ENCODE data around the gene GPBP1L1. TPM values are rescaled to one million over a fixed set of nuclear protein-coding genes. Genes with fewer than 3 reads are reported as not detected.

GPBP1L1 gene
- total and polyA plus RNA-seq, 2 of the 13 experiments (the other 11 are each of a cell fraction or from before 2014, with no cell fraction given), result 45.9 to 86.1 TPM

- no peak for TF ChIP-seq KIAA2018 (CRISPR knock-in tag; IDR thresholded peaks at IDR 0.05; ENCODE audit: borderline replicate concordance)
- peak; percentile 43; the same call in 1 of the 2 replicates for TF ChIP-seq E2F1 (CRISPR knock-in tag; IDR thresholded peaks at IDR 0.05)
- TF ChIP-seq ZBTB1 (CRISPR knock-in tag; IDR thresholded peaks at IDR 0.05; ENCODE audit: borderline replicate concordance), result no peak
- peak; percentile 92 for TF ChIP-seq KAT8 (CRISPR knock-in tag; IDR thresholded peaks at IDR 0.05)
- TF ChIP-seq ZSCAN31 (CRISPR knock-in tag; IDR thresholded peaks at IDR 0.05; ENCODE audit: low read depth), result no peak
- no peak for TF ChIP-seq TBL1XR1 (IDR thresholded peaks at IDR 0.05; ENCODE audit: borderline replicate concordance, low read length, partially characterized antibody)
- peak; percentile 87; the same call in 1 of the 2 replicates for TF ChIP-seq SIN3A (IDR thresholded peaks at IDR 0.05; ENCODE audit: borderline replicate concordance, low read depth, low read length)
- TF ChIP-seq THAP9 (CRISPR knock-in tag; IDR thresholded peaks at IDR 0.05; ENCODE audit: borderline replicate concordance), result no peak
- TF ChIP-seq, protein P1, sequence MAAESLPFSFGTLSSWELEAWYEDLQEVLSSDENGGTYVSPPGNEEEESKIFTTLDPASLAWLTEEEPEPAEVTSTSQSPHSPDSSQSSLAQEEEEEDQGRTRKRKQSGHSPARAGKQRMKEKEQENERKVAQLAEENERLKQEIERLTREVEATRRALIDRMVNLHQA (CRISPR knock-in tag; IDR thresholded peaks at IDR 0.05), result no peak
- no peak for TF ChIP-seq ZIK1 (CRISPR knock-in tag; IDR thresholded peaks at IDR 0.05; ENCODE audit: borderline replicate concordance, low read depth)
- TF ChIP-seq CCAR2 (optimal IDR thresholded peaks at IDR 0.05; ENCODE audit: low read depth, low read length), result peak; percentile 94
- TF ChIP-seq AGO1 (IDR thresholded peaks at IDR 0.05; ENCODE audit: low read depth, low read length, poor library complexity, severe bottlenecking), result no peak
- TF ChIP-seq NCOA5 (CRISPR knock-in tag; IDR thresholded peaks at IDR 0.05), result no peak
- TF ChIP-seq ZNF777 (CRISPR knock-in tag; IDR thresholded peaks at IDR 0.05), result no peak
- no peak for TF ChIP-seq TCF7 (IDR thresholded peaks at IDR 0.05; ENCODE audit: low read depth)
Observed at GRCh38 chr1:45687754-45688740, 1.7 kb upstream of the GPBP1L1 start, which contains the start of gene TMEM69 (continued).
